ENCODE data around the gene RHOBTB3.
A peak's percentile ranks its signal among the peaks of the same experiment; 100 is the strongest.

Gene RHOBTB3

DNA sequence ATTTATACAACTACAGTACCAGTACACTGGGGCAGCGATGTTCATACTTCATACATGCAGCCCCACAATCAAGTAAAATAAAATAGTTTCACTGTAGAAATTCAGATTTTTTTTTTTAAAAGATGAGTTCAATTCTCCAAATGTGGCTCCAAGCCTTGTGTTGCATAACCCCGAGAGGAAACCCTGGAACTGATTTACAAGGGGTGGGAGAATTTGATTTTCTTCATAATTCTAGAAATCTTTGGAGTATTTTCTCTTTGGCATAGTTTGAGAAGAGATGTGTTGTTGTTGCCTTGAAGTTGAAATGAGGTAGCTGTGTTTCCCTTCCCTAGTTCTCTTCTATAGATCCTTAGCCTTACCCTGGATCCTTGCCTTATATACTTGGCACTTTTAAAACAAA lies 3.1 kb downstream of the RHOBTB3 start:
- peak overlapping the region; percentile 86 for H3K4me3 ChIP-seq (ENCODE audit: control insufficient read depth, low read depth, low read length)
- TF ChIP-seq, protein P1, sequence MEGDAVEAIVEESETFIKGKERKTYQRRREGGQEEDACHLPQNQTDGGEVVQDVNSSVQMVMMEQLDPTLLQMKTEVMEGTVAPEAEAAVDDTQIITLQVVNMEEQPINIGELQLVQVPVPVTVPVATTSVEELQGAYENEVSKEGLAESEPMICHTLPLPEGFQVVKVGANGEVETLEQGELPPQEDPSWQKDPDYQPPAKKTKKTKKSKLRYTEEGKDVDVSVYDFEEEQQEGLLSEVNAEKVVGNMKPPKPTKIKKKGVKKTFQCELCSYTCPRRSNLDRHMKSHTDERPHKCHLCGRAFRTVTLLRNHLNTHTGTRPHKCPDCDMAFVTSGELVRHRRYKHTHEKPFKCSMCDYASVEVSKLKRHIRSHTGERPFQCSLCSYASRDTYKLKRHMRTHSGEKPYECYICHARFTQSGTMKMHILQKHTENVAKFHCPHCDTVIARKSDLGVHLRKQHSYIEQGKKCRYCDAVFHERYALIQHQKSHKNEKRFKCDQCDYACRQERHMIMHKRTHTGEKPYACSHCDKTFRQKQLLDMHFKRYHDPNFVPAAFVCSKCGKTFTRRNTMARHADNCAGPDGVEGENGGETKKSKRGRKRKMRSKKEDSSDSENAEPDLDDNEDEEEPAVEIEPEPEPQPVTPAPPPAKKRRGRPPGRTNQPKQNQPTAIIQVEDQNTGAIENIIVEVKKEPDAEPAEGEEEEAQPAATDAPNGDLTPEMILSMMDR (conservative IDR thresholded peaks at IDR 0.05; ENCODE audit: control insufficient read depth, insufficient read depth, low read depth, low read length) = no peak
- no peak for DNase-seq (ENCODE audit: low read depth)

DNA sequence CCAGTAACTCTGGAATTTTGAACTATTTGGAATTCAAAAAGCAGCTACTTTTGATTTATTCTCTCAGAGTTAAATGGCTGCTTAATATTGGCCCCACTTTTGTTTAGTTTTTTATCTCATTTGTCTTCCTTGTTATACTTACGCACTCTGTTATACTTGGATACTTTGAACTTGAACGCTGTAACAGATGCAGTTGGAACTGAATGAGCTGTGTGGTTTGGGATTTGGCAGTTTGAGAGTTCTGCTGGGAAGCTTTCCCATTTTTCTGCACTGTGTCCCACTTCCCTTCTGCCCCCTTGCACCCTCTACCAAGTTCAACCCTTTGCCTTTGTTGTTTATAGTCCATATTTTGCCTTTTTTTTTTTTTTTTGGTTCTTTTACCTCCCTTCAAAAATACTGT lies 3.8 kb downstream of the RHOBTB3 start:
- TF ChIP-seq, protein P1 (conservative IDR thresholded peaks at IDR 0.05; ENCODE audit: control insufficient read depth, insufficient read depth, low read depth, low read length) = no peak
- H3K4me3 ChIP-seq (ENCODE audit: control insufficient read depth, low read depth, low read length) = peak overlapping the region; percentile 17
- peak; percentile 80 for DNase-seq (ENCODE audit: low read depth)

DNA sequence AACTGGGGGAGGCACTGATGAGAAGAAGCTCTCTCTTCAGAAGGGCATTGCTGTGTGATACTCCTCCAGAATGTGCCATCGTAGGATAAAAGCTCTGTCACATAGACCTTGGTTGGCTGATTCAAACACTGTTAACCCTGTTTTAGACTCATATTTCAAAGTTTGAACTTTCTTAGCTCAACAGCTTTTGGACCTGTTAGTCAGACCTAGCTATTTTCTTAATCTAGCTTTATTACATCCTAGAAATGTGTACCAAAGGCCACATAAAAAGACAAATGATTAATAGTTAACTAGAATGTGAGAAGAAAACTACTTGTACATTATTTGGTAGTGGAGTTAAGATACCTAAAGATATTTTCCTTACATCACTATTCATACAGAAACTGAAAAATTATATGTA lies 4.3 kb downstream of the RHOBTB3 start:
- no peak overlapping the region for H3K4me3 ChIP-seq (ENCODE audit: control insufficient read depth, low read depth, low read length)
- TF ChIP-seq, protein P1 (conservative IDR thresholded peaks at IDR 0.05; ENCODE audit: control insufficient read depth, insufficient read depth, low read depth, low read length) = no peak
- no peak for DNase-seq (ENCODE audit: low read depth)

DNA sequence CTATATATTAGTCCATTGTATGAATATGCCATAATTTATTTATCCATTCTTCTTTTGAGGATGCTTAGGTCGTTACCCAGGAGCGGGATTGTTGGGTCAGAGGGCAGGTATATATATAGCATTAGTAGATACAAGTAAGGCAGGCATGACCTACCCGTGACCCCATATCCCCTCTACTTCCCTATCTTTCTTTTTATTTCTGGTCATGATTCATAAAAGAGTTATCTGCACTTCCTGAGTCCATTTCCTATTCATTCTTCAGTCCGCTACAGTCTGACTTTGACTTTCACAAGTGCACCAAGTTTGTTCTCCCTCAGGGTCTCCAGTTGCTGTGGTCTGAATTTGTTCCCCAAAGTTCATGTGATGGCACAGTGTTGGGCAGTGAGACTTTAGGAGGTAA lies 6.9 kb downstream of the RHOBTB3 start:
- no peak overlapping the region for H3K4me3 ChIP-seq (ENCODE audit: control insufficient read depth, low read depth, low read length)
- TF ChIP-seq, protein P1 (conservative IDR thresholded peaks at IDR 0.05; ENCODE audit: control insufficient read depth, insufficient read depth, low read depth, low read length) = no peak
- no peak for DNase-seq (ENCODE audit: low read depth)

DNA sequence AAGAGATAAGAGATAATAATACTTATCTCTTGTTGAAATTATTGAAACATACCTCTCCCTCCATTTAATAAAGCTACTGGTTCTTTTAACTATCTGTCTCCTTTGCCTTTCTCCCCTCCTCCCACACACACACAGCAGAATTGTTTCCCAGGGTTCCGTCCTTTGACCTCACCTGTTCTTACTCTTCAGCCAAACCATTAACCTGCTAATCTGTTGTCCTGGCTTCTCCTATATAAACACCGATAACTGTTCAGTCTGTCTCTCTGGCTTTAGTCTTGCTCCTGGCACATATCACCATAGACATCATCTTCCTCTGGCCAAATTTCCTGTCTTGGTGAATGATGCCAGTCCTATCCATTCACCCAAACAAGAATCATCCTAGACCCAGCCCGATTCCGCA lies 7.7 kb downstream of the RHOBTB3 start:
- H3K4me3 ChIP-seq (ENCODE audit: control insufficient read depth, low read depth, low read length) = no peak overlapping the region
- TF ChIP-seq, protein P1 (conservative IDR thresholded peaks at IDR 0.05; ENCODE audit: control insufficient read depth, insufficient read depth, low read depth, low read length) = no peak
- no peak for DNase-seq (ENCODE audit: low read depth)

DNA sequence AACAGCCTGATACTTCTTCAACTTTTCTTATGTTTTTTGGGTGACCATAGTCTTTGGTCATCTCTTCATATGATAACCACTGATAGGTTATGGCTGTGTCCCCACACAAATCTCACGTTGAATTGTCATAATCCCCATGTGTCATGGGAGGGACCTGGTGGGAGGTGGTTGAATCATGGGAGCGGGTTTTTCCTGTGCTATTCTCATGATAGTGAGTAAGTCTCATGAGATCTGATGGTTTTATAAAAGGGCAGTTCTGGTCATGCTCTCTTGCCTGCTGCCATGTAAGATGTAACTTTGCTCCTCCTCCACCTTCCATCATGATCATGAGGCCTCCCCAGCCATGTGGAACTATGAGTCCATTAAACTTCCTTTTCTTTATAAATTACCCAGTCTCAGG lies 8.7 kb downstream of the RHOBTB3 start:
- TF ChIP-seq, protein P1 (conservative IDR thresholded peaks at IDR 0.05; ENCODE audit: control insufficient read depth, insufficient read depth, low read depth, low read length) = no peak
- no peak overlapping the region for H3K4me3 ChIP-seq (ENCODE audit: control insufficient read depth, low read depth, low read length)
- no peak for DNase-seq (ENCODE audit: low read depth)

DNA sequence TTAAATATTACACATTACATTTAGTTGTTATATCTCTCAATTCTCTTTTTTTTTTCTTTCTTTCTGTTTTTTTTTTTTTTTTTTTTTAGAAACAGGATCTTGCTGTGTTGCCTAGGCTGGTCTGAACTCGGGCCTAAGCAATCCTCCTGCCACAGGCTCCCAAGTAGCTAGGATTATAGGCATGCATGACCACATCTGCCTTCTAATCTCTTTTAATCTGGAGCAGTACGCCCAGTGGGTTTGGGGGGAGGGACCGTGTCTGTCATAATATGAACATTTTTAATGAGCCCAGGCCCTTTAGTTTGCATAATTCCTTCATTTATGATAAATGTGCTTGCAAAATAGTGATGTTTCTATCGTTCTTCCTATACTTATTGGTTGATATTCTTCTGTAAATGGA lies 10.3 kb downstream of the RHOBTB3 start:
- no peak overlapping the region for H3K4me3 ChIP-seq (ENCODE audit: control insufficient read depth, low read depth, low read length)
- TF ChIP-seq, protein P1 (conservative IDR thresholded peaks at IDR 0.05; ENCODE audit: control insufficient read depth, insufficient read depth, low read depth, low read length) = no peak
- no peak for DNase-seq (ENCODE audit: low read depth)
